ENCODE measurements around the gene NTSR2.

The NTSR2 gene

DNA sequence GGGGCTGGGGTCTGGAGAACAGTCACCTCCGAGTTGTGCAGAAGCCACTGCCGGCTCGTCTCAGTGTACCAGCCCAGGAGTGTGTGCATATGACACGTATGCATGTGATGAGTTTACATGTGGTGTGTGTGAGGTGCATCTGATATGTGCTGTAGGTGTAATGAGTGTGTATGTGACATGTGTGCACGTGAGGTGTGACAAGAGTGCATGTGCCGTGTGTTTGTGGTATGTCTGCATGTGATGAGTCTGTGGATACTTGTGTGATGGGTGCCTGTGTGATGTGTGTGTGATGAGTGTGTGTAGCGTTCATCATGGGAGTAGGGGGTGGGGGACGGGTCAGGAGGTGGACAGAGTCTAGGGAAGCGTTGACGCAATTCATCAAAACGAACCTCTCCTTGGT, 12.8 kb downstream of the NTSR2 start:
- TF ChIP-seq, protein P1, sequence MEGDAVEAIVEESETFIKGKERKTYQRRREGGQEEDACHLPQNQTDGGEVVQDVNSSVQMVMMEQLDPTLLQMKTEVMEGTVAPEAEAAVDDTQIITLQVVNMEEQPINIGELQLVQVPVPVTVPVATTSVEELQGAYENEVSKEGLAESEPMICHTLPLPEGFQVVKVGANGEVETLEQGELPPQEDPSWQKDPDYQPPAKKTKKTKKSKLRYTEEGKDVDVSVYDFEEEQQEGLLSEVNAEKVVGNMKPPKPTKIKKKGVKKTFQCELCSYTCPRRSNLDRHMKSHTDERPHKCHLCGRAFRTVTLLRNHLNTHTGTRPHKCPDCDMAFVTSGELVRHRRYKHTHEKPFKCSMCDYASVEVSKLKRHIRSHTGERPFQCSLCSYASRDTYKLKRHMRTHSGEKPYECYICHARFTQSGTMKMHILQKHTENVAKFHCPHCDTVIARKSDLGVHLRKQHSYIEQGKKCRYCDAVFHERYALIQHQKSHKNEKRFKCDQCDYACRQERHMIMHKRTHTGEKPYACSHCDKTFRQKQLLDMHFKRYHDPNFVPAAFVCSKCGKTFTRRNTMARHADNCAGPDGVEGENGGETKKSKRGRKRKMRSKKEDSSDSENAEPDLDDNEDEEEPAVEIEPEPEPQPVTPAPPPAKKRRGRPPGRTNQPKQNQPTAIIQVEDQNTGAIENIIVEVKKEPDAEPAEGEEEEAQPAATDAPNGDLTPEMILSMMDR (IDR thresholded peaks at IDR 0.05; ENCODE audit: low read depth, low read length), result no peak
- DNase-seq (ENCODE audit: low read depth in 2 of 2), result no peak
- no peak overlapping the region for H3K4me3 ChIP-seq (replicated peaks in 1 of 2; ENCODE audit: low read depth in 2 of 2, low read length in 2 of 2)

DNA sequence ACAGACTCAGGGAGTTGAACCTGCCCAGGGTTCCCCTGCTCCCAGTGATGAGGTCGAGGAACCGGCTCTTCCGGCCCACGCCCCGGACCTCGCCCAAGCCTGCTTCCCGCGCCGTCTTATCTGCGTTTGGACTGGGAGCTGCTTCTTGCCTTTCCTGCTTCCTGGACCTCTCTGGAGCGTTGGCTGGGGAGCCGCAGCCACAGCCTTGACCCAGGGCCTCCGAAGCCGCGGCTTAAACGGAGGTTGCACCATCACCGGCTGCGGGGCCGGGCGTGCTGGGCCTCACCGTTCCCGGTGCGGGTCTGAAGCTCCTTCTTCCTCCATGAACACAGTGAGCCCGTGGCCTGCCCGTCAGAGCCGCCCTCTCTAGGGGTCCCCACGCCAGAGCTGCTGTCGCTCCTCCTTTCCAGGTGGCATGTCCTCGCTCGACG, 13.3 kb downstream of the NTSR2 start:
- H3K4me3 ChIP-seq (replicated peaks in 1 of 2; ENCODE audit: low read depth in 2 of 2, low read length in 2 of 2), result no peak overlapping the region
- DNase-seq (ENCODE audit: low read depth in 2 of 2), result peak in 1 of 2 donors; percentile 34
- TF ChIP-seq, protein P1 (IDR thresholded peaks at IDR 0.05; ENCODE audit: low read depth, low read length), result no peak

DNA sequence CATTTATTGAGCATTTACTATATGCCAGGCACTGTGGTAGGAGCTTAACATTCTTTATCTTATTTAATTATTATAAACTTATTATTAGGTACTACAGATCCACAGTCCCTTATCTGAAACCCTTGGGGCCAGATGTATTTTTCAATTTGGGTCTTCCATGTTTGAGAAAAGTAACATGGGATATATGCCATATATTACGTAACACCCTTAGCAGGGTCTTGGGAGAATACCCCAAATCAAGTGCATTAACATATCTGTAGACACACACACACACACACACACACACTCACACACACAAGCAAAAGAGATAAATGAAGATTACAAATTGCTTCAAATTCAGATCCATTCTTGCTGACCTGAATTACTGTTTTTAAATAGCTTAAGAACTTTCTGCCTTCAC, 13.7 kb downstream of the NTSR2 start:
- DNase-seq (ENCODE audit: low read depth in 2 of 2), result no peak
- TF ChIP-seq, protein P1 (IDR thresholded peaks at IDR 0.05; ENCODE audit: low read depth, low read length), result no peak
- H3K4me3 ChIP-seq (replicated peaks in 1 of 2; ENCODE audit: low read depth in 2 of 2, low read length in 2 of 2), result no peak overlapping the region

DNA sequence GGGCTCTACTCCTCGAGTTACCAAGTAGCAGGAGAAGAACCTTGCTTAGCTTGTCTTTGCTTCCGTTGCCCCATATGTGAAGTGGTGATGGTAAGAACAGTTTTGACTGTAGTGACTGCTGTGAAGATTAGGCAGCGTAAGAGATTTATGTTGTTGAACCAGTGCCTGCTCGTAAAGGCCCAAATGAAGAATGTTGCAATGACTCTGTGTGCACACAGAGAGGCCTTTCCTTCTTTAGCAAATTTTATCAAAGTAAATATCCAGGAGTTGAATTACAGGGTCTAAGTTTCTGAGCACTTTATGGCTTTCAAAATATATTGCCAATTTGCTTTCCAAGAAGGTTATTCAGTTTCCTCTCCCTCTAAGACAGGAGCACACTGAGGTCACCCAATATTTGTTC, 14.5 kb downstream of the NTSR2 start:
- no peak for DNase-seq (ENCODE audit: low read depth in 2 of 2)
- no peak overlapping the region for H3K4me3 ChIP-seq (replicated peaks in 1 of 2; ENCODE audit: low read depth in 2 of 2, low read length in 2 of 2)
- TF ChIP-seq, protein P1 (IDR thresholded peaks at IDR 0.05; ENCODE audit: low read depth, low read length), result no peak

DNA sequence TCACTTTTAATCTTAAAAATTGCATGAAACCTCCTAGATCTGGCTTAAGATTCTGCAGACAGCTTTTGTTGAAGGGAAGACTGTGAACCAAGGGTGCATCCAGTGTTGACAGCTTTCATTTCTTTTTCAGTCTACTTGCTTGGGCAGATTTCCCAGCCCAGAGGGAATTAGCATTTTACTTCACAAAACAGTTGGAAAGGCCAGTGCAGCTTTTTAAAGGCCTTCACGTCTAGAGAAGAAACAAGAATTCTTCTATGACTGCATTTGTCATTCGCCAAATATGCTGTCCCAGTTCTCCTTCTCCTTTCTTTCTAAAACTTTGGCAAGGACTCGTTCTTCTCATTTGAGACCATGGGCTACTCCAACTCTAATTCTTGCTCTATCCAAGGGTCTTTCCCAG, 17.4 kb downstream of the NTSR2 start:
- DNase-seq (ENCODE audit: low read depth in 2 of 2), result peak in 1 of 2 donors; percentile 10
- TF ChIP-seq, protein P1 (IDR thresholded peaks at IDR 0.05; ENCODE audit: low read depth, low read length), result no peak

DNA sequence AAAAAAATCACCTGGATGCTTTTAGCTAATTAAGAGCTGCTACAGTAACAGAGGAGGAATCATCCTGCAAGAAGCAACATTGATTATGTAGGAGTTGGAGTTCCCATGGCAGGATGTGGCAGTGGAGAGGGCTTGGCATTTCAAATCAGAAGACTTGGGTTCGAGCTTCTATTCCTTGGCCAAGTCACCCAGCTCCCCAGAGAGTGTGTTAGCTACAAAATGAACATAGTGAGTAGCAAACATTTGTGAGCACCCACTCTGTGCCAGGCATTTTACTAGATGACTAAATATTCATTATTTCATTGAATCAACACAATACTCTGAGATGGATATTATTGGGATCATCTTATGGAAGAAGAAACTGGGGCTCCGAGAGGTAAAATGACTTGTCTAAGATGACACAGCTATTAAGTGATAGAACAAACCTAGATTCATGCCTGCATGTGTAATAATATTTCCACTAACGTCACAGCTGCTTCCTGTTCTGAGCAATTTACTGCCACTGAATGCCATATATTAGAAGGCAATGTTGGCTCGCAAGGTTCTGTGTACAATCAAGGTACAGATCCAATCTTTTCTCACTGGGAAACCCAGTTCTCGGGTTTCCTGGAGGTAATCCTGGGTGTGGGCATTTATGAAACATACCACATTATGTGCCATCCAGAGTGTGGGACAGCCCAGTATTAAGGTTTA, 18.0 kb downstream of the NTSR2 start:
- no peak overlapping the region for H3K4me3 ChIP-seq (replicated peaks in 1 of 2; ENCODE audit: low read depth in 2 of 2, low read length in 2 of 2)
- peak in 1 of 2 donors; percentile 10 for DNase-seq (ENCODE audit: low read depth in 2 of 2)
- TF ChIP-seq, protein P1 (IDR thresholded peaks at IDR 0.05; ENCODE audit: low read depth, low read length), result no peak

More for the DNA sequence above, 17.4 kb downstream of the NTSR2 start:
- H3K4me3 ChIP-seq (replicated peaks in 1 of 2; ENCODE audit: low read depth in 2 of 2, low read length in 2 of 2), result no peak overlapping the region

DNA sequence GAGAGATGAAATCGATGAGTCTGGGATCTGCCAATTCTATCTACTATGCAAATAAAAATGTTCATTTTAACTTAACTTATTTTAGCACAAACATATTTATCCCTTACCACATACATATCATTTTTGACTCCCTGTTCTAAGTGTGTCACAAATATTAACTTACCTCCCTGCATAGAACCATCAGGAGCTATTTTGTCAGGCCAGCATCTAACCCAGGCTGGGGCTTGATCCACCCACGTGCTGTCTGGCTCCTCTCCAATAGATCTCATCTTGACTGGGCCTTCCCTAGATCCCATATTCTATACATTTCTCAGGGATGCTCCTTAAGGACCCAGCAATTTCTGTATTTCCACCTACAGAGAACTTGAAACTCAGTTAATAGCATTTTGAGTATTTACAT, 20.9 kb downstream of the NTSR2 start:
- TF ChIP-seq, protein P1 (IDR thresholded peaks at IDR 0.05; ENCODE audit: low read depth, low read length), result no peak
- H3K4me3 ChIP-seq (replicated peaks in 1 of 2; ENCODE audit: low read depth in 2 of 2, low read length in 2 of 2), result no peak overlapping the region
- no peak for DNase-seq (ENCODE audit: low read depth in 2 of 2)

All from cardiac fibroblast (primary cell).